HG03175 (cell line): Measurements from ENCODE around the gene PKP4.
"Not testable (repeated sequence)": the region's sequence is repeated elsewhere in the genome, so short reads cannot be mapped to it uniquely, and the experiment has no call there.

ENCODE experiments used
- ATAC-seq: cut with Tn5 transposase; IDR thresholded peaks from one replicate; pipeline ENCODE4 v1.9.1; 2021; ENCODE audit warnings: mild to moderate bottlenecking, moderate library complexity; ENCODE audit not compliant: unreplicated experiment

PKP4 gene

DNA sequence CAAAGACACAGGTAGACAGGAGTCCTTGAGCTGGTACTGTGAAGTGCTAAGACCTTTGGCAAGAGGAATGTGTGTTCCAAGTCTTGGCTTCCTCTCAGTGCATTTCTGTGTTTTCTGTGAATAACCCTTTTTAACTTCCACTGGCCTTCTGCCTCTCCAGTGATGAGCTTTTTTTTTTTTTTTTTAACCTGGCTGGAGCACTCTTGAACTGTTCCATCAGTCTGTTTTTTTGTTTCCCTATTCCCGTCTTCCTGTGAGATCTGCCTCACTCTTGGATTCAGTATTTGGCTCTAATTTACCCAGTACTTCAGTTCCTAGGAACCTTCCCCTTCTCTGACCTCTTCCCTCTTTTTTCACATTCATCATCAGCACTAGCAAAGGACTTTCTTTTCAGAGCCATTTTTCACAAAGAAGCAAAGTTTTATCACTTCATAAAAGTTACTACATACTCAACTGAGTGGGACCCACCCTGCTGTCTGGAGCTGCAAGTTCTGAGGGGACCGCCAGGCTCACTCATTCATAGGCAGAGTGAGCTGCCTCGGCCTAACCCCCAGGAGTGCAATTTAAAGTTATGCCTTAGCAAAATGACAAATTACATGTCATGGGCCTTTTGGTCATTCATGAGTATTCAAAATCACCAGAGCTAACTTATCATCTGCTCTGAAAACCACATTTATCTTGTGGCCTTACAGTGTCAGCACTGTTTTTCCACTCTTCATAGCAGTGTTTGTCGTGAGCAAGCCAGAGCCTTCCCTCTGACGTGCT is 211.4 kb downstream of the PKP4 start:
- no peak for ATAC-seq

DNA sequence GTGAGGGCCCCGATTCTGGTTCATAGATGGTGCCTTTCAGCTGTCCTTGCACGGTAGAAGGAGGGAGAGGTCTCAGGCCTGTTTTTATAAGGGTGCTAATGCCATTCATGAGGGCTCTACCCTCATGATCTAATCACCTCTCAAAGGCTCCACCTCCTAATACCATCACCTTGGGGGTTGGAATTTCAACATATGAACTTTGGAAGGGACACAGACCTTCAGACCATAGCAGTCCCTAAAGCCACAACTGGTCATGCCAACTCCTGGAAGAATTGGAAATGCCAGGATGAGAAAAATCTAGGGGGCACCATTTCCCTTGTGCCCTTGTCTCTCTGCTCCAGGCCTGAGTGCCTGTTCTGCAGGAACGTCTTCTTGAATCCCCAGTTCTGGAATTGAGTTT is 213.5 kb downstream of the PKP4 start:
- ATAC-seq = no peak

DNA sequence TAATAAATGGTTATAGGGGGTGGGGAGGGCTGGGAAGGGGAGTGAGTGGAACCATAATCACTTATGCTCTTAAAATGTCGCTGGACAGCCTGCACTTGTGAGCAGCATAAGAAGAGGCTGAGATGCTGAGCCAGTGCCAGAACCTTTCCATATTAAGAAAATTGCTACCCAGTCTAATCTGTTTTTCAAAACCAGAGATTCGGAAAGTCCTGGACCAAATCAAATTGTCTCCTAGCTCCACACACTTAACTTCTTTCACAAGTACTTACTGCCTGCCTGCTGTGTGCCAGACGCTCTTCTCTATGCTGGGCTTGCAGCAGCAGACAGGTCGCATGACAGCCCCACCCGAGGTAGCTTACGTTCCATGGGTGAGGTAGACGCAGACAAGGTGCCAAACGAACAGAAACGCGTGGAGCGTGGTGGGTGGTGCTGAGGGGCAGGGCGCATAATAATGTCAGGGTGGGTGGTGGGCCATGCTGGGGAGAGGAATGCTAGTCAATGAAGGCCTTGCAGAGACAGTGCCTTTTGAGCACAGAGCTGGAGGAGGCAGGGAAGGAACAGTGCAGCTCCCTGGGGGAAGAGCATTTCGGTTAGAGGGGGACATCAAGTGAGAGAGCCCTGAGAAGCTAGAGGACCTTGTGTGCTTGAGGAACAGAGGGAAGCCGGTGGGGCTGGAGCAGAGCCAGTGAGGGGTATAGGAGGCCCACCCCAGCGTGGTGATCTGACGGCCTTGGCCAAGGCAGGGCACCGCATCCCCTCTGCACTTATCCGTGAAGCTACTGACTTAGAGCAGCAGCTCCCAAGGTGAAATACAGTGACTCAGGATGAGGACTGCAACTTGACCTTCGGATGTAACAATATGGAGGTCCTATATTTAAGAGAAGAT is 214.9 kb downstream of the PKP4 start:
- ATAC-seq = no peak

DNA sequence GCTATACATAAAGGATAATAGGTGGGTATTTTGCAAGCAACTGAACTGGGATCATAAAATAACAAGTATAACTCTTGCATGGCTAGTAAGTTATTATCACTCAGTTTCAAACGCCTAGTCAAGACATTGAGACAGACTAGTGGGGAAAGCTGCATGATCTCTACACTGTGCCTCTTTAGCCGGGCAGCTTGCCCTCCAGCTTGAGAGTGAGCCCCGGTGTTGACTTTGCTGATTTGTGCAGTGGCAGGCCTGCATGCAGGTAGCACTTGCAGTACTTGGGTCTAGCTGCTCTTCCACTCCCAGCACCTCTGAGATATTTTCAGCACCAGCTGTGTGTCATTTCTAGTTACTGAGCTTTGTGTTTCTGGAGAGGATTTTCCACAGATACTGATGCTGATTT is 219.5 kb downstream of the PKP4 start:
- ATAC-seq = no peak

DNA sequence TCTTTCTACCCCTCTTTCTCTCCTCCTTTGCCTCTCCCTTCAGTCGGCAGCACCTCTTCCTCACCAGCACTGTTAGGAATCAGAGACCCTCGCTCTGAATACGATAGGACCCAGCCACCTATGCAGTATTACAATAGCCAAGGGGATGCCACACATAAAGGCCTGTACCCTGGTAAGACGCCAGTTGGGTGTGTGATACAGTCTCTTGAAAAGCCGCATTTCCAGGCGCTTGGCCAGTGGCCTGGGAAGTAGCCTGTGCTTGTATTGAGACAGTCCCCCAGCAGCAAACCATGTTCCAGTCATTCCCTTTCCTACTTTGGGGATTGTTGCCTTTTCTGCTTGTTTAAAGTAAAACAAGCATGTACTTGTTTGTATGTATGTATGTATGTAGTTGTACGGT is 219.9 kb downstream of the PKP4 start:
- ATAC-seq = no peak

DNA sequence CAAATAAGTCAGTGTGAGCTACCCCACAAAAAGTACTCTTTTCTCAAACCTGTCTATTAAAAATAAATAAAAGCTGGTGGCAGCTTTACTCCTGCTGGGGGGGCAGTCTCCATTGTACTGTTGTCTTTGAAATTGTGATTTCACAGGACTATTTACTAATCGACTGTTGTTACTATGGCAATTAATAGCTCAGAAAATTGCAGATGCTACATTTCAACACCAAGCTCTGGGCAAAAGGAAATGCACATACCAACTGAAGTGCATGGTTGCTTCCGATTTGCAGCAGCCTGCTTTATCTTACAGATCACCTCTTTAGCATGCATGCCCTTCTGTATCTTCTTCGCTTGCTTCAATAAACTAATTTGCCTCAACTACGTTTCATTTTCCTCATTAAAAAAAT is 220.8 kb downstream of the PKP4 start:
- no peak for ATAC-seq

DNA sequence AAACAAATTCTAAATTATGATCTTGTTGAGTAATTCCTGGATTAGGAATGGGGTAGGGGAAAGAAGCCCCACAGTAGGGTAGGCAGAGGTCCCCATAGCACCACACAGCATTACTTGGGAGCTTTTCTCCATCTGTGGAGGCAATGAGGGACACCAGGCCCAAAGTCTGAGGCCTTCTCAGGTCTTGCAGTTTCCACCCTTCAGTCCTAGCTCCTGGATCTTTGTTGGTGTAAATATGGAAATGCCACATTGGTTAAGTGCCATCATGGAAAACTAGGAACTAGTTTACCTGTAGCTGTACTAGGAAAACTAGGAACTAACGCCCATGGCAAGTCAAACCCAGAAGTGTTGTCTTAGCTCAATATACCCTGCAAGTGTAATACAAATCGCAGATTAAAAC is 225.1 kb downstream of the PKP4 start:
- no peak for ATAC-seq

DNA sequence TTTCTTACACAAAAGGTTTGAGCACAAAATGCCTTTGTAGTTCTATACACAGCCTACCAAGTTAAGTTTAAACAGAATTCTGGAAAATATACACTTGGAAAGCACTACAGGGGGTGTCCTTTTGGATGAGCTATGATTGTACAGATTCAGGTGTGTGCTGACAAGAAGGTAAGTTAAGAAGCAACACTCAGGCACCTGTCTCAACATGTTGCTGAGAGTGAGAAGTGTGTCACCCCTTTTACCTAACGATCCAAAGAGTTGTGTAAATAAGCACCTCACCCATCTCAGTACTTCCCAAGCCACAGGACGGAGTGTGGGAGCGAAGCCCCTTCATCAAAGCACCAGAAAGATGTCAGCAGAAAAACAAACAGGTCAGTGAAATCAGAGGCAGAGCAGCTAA is 228.9 kb downstream of the PKP4 start:
- ATAC-seq = no peak

DNA sequence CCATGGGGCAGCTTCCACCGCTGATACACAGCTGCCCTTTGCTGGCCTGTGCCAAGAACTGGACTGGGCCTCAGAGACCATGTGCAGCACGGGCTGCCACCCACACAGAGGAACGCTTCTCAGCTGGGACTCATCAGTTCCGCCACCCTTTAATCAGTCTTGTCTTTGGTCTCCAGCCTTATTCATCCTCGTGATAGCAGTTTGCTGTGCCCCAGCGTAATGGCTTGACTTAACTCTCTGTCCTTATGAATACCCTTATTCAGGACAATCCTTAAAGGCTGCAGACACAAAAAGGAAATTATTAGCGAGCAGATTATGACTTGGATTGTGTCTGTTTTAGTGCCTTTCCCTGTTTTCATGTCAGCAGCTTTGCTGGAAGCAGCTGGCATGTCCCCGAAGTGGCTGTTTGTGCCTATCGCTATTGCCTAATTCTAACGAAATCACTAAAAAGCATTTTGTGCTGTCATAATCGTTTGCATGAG is 229.5 kb downstream of the PKP4 start:
- no peak for ATAC-seq

DNA sequence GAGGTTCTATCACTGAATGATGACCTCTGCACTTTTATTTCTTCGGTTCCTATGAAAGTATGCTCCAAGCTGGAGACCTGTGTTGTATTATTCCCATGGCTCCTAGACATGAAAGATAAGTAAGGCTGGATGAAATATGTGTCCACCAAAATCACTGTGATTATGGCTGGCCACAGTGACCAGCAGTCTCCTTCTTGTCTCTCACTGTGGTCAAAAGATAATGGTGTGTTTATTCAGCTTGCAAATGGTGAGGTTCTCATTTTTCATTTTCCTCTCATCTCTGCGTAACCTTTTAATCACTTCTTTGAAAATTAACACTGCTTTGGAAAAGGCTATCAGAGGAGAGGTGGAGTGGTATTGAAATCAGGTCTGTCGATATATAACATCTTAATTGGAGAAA is 230.6 kb downstream of the PKP4 start:
- ATAC-seq = no peak

DNA sequence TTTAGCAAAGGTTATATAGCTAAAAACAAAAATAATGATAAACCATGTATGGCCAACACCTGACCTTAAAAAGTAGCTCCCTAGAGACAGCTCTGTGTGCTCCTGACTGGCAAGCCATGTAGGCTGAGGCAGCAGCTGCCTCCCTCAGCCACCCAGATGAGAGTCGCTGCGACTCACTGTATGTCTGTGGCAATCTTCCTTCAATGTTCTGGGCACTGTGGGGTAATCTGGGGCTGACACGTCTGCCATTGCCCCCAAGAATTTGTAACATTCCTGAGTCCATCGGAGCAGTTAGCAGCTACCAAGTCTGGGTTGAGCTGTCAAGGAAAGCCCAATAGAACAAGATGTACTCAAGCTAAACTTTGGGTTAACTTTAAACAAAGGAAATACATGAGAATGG is 232.0 kb downstream of the PKP4 start:
- no peak for ATAC-seq

DNA sequence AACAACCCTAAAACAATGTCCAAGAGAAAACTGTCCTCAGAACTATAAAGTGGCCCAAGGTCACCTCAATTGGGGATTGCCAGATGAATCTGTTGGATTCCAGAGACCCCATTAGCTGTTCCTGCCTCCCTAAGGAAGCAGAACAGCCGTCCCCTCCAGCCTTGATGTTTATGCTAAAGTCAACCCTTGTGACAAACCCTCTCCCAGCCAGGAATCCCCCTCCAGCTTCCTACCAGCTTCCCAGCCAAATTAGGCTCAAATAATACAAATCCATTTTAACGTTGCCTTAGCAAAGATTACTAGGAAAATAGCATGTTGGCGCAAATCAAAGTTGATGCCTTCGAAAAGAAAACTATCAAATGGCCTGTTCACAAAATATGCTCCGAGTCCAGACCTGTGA is 232.6 kb downstream of the PKP4 start:
- no peak for ATAC-seq

DNA sequence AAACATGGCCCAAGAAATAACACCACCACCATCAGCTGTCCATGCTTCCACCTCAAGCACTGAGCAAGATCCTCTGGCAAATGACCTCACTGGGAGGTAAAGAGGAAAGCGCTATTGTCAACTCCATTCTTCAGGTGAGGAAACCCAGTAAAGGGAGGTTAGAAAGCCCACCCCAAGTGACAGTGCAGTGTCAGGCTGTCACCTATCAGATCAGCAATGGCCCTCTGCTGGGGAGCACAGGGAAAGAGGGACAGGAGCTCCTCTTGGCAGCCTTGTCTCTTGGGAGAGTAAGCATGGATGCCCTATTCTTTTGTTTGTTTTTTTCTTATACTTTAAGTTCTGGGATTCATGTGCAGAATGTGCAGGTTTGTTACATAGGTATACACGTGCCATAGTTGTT is 234.1 kb downstream of the PKP4 start:
- ATAC-seq = no peak

DNA sequence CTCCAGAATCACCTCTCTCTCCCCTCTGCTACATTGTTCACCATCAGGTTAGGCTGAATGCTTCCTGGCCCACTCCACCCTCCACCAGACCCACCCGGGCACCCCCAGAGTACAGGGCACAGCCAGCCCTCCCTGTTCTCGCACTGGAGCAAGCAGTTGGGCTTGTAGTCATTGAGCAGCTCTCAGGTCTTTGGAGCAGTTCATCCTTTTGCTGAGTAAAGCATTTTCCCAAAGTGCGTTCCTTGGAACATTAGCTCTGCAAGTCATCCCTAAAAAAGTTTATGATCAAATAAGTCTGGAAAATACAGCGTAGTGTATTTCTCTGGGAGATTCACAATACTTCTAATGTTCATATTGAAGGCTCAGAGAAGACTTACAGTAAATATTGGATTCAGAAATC is 234.9 kb downstream of the PKP4 start:
- no peak for ATAC-seq

DNA sequence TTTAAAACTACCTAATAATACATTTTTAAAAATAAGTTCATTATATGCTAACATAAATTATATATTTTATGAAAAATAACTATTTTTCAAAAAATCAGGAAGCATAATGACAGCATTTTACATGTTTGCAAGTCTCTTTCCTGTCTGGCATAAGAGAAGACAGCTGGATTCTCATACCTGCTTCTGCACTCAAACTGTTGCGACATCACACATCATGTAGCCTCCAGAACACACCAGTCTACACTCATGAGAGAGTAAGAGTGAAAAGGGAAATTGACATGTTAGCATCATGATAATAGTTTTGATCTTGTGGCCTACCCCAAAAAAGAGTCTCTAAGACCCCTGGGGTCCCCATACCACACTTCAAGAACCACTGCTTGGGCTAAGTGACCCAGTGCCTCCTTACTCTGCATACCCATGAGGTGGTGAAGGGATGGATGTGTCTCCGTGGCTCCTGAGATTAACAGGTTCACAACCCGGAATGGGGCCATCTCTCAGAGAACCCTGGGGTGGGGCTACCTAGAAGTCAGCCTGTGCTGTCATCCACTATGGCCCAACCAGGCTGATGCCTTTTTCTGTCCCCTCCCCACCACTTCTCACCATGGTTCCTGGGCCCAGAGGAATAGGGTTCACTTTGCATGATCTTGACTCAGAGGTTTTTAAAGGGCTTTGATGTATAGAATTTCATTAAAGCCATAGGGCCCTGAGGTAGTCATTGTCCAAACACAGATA is 235.8 kb downstream of the PKP4 start:
- ATAC-seq = no peak

DNA sequence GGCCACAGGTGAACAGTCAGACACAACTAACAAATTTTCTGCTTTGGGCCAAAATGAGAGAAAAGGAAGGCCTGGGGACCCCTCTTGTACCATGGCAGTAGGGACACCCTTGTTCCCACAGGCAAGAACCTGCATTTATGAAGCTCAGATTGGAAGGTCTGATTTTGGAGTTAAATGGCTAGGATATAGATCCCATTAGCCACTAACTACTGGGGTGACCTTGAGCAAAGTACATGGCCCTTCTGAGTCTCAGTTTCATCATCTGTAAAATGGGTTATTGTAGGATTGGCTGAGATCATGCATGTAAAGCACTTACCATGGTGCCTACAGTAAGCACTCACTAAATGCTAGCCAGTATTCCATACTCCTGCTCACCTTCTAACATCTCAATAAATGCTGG is 236.7 kb downstream of the PKP4 start:
- no peak for ATAC-seq

DNA sequence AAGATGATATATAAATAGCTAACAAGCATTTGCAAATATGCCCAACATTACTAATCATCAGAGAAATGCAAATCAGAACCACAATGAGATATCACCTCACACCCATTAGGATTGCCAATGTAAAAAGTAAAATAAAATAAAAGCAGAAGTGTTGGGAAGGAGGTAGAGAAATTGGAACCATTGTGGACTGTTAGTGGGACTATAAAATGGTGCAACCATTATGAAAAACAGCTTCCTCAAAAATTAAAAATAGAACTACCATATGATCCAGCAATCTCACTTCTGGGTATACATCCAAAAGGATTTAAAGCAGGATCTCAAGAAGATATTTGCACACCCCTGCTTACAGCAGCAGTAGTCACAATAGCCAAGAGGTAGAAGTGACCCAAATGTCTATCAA is 238.6 kb downstream of the PKP4 start:
- no peak for ATAC-seq

DNA sequence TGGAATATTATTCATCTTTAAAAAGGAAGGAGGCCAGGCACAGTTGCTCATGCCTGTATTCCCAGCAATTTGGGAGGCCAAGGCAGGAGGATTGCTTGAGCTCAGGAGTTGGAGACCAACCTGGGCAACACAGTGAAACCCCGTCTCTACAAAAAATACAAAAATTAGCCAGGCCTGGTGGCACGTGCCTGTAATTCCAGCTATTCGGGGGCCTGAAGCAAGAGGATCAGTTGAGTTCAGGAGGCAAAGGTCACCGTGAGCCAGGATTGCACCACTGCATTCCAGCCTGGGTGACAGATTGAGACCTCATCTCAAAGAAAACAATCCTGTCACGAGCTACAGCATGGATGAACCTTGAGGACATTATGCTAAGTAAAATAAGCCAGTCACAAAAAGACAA is 239.0 kb downstream of the PKP4 start:
- not testable (repeated sequence) for ATAC-seq

DNA sequence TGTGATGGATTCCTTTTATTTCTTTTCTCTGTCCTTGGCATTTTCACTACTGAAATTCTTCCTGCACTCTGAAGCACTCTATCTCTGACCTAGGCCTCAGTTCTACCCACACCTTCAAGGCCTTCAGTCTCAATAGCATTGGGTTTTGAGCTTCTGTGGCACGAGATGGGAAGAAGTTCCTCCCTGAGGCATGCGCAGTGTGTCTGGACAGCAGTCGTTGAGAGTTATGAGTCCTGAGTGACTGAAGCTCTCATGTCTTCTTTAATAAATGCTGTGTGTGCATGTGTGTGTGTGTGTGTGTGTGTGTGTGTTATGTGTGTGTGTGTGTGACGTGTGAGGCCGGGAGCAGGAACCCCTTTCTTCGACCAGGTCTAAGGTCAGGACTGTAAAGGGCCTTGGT is 242.6 kb downstream of the PKP4 start:
- ATAC-seq = no peak

DNA sequence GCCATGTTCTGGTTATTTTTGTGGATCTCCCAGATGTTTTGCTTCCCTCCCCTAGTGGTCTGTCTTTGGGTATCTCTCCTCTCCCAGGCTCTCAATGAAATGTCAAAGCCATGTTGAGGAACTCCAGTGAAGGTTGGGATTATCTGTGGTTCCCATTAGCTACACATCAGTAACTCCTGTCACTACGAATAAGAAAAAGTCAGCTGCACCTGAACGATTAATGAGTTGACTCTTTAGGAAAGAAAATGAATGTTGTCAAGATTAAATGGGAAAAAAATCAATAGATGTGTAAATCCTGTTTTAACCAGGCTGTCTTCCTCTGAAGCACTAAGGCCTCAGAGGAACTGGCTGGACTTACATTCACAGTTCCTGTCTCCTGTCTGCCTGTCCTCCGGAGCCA is 244.3 kb downstream of the PKP4 start:
- ATAC-seq = no peak

DNA sequence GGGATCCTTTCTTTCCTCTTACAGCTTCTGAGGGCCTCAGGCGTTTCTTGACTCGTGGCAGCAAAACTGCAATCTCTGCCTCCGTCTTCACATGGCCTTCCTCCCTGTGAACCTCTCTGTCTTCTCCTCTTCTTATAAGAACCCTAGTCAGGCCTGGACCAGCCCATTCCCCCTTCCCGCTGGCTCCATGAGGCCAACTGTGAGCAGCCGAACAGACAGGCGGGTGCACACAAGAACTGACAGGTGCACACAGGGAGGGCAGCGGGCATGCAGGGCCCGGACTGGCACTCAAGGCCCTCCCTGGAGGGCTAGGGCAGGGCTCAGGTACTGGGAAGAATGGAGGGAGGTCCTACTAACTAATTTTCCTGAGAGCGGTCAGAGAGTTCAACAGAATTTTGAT is 246.0 kb downstream of the PKP4 start:
- no peak for ATAC-seq
